Stimulated activated CD4-positive, alpha-beta T cell treated with anti-CD3 and anti-CD28 coated beads, Interleukin-2, amount 100 ng/mL, for 4 hours (primary cell): ENCODE measurements around the gene OPRM1.

Experiments
- DNase-seq: peaks from one replicate; pipeline ENCODE4 v3.0.0-alpha.2; 2020; ENCODE audit warnings: low read depth

Gene OPRM1

GRCh38 chr6:154239392-154239791, 200.4 kb downstream of the OPRM1 start:
- DNase-seq, result no peak

- peak; percentile 30 for DNase-seq
Observed at GRCh38 chr6:154241061-154241460, 202.0 kb downstream of the OPRM1 start.

DNA sequence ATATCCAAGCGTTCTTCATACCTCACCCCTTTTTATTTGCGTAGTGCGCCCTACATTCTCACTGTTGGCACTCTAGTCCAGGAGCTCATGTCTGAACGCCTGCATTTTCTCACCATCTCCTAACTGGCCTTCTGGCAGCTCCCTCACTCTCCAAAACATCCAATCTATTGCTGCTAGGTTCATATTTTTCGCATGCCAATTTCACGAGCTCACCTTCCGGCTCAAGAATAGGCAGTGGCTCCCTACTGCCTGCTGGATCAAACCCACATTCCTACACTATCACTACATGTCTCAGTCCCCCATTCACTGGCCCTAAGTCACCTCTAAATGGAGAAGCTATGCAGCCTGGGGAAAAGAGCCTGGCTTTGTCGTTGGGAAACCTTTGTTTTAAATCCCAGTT, 202.5 kb downstream of the OPRM1 start:
- no peak for DNase-seq

DNA sequence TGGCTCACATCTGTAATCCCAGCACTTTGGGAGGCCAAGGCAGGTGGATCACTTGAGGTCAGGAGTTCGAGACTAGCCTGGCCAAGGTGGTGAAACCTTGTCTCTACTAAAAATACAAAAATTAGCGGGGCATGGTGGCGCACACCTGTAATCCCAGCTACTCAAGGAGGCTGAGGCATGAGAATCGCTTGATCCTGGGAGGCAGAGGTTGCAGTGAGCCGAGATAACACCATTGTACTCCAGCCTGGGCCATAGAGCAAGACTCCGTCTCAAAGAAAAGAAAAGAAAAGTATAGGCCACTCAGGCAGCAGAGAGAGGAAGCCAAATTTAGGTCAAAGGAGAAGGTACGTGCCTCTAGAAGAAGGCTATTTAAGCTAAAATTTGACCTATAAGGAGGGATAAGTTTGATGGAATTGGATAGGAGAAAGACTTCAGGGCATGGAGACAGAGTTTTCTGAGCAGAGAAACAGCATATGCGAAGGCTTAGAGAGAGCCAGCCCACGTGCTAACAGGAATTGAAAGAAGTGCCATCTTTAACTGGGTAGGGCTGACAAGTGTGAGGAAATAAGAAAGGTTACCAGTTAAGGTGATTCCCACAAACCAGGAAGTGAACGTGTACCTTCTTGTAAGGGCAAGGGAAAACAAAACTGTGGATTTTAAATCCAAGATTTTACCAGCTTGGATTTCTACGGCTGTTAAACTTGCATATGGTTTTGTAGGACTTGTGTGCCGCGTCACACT, 203.7 kb downstream of the OPRM1 start:
- DNase-seq, result no peak

- no peak for DNase-seq
Observed at GRCh38 chr6:154243793-154244750, 205.0 kb downstream of the OPRM1 start.

DNA sequence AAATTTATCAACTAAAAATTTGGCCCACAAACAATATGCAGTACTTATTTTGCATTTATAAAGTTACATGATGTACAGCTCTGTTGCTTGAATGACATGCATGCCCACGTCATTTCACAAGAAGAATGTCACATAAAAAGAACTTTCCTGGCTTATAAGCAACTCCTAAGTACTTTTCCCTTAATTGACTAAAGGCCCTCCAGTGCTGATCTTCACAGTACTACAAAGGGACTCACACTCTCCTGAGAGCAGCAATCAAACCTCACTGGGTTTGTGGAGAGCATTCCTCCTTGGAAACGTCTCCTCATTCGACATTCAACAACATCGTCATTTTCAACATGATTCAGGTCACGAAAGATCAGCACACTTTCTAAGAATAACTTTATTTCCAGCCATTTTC, 206.5 kb downstream of the OPRM1 start:
- DNase-seq, result no peak

GRCh38 chr6:154246723-154247118, 207.7 kb downstream of the OPRM1 start:
- no peak for DNase-seq

- no peak for DNase-seq
Observed at GRCh38 chr6:154247119-154247861, 208.2 kb downstream of the OPRM1 start.

GRCh38 chr6:154249499-154250298, 210.7 kb downstream of the OPRM1 start:
- no peak for DNase-seq

- DNase-seq, result no peak
Observed at GRCh38 chr6:154251116-154251515, 212.1 kb downstream of the OPRM1 start.

GRCh38 chr6:154252678-154253077, 213.6 kb downstream of the OPRM1 start:
- no peak for DNase-seq

- no peak for DNase-seq
Observed at GRCh38 chr6:154257067-154257466, 218.0 kb downstream of the OPRM1 start.

GRCh38 chr6:154258064-154258757, 219.2 kb downstream of the OPRM1 start:
- no peak for DNase-seq

DNA sequence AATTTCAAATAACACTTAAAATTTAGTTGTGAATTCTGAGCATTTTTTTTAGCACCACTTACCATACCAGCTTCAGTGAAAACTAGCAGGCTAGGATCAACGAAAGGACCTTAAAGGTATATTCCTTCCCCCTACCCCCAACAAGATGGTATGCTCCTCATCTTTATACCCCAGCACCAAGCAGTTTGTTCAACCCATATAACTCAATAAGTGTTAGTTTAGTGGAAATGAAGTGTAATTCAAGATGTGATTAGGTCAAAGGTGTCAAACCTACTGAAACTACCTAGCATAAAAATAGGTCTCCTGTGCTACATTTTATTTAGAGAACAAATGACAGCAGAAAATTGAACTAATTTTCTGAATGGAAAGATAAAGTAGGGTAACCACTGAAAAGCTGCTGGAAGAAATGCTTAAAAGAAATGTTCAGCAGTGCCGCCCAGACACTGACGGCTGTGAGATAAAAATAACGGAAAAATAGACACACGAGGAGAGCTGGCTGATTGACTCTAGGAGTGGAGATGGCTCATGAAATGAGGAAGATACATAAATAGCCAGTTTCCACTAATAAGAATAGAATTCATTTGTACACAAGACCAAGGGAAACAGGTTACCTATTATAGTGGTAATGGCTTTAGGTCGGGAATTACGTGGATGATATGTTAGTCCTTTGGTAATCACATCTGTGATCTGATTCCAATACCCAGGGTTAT, 222.8 kb downstream of the OPRM1 start:
- DNase-seq, result no peak

DNA sequence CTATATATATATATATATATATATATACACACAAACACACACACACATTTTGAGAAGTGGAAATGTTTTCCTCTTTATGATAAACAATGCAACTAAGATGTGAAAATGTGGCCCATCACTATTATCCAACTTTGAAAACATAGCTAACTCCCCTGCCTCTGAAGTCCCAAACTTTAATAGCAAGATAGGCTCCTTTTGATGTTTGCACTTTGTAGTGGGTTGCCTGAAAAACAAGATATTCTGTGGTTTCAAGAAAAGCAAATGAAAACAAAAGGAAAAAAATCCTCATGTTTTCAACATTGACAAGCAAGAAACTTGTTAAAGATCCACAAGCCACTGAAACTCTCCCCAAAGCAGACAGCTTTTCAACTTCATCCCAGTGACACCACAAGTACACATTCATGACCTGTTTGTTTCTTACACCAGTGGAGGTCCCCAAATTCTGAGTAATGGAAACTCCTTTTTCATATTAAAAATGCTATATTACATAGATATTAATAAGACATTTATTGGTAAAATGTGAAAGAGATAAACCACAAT, 227.6 kb downstream of the OPRM1 start:
- no peak for DNase-seq

DNA sequence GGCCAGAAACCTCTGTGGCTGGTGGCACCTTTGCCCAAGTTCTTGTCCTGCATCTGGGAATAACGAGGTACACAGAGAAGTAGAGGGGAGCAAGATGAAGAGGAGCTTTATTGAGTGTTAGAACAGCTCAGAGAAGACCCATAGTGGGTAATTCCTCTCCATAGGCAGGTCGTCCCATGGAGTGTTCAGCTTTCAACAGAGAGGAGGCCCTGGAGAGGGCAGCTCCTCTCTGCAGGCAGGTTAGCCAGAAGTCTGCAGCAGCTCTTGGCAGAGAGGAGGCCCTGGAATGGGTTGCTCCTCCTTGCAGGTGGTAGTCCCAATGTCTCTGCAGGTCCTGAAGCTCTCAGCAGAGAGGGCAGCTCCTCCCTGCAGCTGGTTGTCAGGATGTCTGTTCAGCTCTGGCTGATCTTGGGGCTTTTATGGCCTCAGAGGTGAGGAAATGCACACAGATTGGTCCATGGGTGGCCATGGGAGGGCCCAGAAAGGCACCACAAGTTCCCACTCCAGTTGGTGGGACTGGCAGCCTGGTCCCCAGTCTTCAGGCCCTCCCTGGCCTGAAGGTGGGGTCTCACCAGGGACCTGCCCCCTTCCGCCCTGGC, 228.6 kb downstream of the OPRM1 start:
- no peak for DNase-seq

- DNase-seq, result no peak
Observed at GRCh38 chr6:154268486-154268885, 229.4 kb downstream of the OPRM1 start.

GRCh38 chr6:154274168-154274567, 235.1 kb downstream of the OPRM1 start:
- DNase-seq, result no peak

- no peak for DNase-seq
Observed at GRCh38 chr6:154276810-154277628, 238.0 kb downstream of the OPRM1 start.
